GM13976 (cell line): ENCODE data around the gene SZT2.

Experiments used
- DNase-seq: peaks from one replicate; pipeline ENCODE4 v3.0.0; 2012; ENCODE audit warnings: low spot score
- in situ Hi-C: fragments of 300-500 bp; cut with MboI; formaldehyde crosslinking; loops from one replicate; pipeline ENCODE4 v1.12.0; 2022; ENCODE audit warnings: low sequenced_read_pairs, mixed read lengths, inconsistent platforms; ENCODE audit not compliant: unreplicated experiment
- TF ChIP-seq, protein P1 (sequence below): IDR thresholded peaks from 2 replicates; pipeline ENCODE4 v1.5.1; 2012; ENCODE audit warnings: borderline replicate concordance, mild to moderate bottlenecking; ENCODE audit not compliant: insufficient read depth; ENCODE audit errors: extremely low read depth, missing control alignments, control extremely low read depth

SZT2 gene

DNA sequence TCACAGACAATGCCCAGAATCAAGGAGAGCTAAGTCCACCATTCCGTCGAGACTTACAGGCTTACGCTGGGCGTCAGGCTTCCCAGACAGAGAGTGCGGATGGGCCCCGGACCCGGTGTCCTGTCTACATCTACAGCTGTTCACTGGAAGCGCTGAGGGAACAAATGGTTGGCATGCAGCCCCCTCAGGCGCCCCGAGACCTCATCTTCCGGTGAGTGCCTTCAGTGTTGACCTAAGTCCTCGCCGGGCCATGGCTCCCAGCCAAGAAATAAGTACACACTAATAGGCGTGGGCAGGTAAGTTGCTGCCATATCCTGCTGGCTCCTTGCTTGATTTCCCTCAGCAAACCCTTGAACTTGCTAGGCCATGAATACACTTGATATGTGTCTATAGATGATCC, 37.8 kb downstream of the SZT2 start:
- in situ Hi-C loops: no loop called here
- DNase-seq: no peak
- TF ChIP-seq, protein P1, sequence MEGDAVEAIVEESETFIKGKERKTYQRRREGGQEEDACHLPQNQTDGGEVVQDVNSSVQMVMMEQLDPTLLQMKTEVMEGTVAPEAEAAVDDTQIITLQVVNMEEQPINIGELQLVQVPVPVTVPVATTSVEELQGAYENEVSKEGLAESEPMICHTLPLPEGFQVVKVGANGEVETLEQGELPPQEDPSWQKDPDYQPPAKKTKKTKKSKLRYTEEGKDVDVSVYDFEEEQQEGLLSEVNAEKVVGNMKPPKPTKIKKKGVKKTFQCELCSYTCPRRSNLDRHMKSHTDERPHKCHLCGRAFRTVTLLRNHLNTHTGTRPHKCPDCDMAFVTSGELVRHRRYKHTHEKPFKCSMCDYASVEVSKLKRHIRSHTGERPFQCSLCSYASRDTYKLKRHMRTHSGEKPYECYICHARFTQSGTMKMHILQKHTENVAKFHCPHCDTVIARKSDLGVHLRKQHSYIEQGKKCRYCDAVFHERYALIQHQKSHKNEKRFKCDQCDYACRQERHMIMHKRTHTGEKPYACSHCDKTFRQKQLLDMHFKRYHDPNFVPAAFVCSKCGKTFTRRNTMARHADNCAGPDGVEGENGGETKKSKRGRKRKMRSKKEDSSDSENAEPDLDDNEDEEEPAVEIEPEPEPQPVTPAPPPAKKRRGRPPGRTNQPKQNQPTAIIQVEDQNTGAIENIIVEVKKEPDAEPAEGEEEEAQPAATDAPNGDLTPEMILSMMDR: no peak

DNA sequence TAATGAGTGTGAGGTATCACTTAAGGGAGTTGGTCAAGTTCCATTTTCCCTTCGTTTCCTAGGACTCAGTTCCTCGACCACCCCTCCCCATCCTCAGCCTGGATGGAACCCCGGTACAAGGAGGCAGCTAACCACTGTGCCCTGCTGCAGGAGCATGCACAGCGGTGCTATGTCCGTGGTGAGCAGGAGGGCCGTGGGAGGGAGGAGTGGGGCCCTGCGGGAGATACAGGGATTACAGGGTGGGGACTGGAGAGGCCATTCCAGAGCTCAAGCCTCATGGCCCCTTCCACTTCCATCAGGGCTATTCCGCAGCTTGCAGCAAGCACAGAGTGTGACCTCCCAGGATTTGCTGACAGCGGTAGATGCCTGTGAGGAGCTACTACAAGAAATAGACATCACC, 38.2 kb downstream of the SZT2 start:
- TF ChIP-seq, protein P1: no peak
- in situ Hi-C loops: no loop called here
- DNase-seq: no peak

DNA sequence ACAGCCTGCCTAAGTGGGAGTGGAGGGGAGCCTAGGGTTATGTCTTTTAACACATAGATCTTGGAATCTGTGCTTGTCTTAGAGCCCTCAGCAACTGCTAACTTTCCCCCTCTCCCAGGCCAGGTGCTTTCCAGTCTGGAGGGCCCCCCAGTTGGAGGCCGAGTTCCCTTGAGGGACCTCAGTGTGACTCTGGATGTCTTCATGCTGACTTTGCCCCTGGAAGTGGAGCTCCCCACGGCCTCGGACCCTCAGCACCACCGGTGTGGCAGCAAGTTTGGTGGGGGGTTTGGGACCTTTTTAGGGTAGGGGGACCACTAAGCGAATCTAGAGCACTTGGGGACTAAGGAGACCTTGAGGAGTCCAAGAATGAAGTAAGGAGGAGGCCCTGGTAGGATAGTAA, 41.1 kb downstream of the SZT2 start:
- in situ Hi-C loops: no loop called here
- TF ChIP-seq, protein P1: no peak
- no peak for DNase-seq

DNA sequence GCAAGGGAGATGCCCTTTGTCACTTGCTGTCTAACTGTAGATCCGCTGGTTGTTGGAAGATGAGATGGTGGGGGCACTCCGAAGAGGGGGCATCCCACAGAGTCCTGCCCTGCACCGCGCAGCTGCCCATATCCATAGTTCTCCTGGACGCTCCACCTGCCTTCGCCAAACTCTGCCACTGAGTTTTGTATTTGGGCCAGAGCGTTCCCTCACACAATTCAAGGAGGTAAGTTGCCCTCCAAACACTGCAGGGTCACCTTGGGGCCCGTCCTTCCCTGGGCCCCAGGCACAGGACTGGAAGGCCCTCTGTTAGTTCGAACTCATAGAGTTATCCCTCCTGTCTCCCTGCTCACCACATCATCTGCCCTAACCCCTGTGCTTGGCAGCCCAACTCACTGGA, 42.0 kb downstream of the SZT2 start:
- in situ Hi-C loops: no loop called here
- TF ChIP-seq, protein P1: no peak
- DNase-seq: no peak

DNA sequence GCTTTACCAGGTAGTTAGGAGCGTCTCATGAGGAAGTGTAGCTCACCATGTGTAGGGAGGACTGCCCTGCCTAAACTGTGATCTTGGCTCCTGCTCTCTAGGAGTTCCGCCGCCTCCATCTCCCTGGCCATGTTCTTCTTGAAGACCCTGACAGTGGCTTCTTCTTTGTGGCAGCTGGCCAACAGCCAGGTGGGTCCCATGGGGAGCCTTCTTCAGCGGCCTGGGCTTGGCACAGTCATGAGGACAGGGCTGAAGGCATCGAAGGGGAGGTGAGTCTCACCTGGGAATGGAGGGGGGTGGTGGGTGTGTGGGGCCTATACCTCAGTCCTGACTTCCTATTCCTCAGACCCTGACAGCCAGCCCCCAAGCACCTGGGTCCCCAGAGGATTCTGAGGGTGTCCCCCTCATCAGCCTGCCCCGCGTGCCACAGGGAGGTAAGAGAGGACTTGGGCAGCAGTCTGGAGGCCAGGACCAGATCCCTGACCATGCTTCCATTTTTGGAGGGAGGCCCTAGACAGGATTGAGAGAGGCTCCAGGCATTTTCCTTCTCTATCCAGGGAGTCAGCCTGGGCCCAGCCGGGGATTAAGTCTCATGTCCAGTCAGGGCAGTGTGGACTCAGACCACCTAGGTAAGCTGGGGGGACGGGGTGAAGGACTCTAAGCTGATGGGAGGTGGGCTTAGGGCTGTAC, 42.6 kb downstream of the SZT2 start:
- in situ Hi-C loops: no loop called here

DNA sequence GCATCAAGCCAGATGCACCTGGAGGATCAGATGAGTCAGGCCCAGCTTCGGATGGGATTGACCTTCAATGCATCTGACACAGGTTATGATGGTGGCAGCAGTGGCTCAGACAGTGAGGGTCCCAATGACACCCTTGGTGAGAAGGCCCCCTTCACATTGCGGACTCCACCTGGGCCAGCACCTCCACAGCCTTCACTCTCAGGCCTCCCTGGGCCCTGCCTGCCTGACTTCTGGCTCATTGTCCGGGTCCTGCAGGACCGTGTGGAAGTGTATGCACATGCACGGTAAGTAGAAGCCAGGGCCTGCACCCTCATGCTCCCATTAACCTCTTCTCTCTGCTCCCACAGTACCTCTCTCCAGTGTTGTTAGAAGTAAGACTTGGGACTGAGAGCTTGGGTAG, 43.2 kb downstream of the SZT2 start:
- no peak for DNase-seq
- TF ChIP-seq, protein P1: no peak

More for the DNA sequence above, 42.6 kb downstream of the SZT2 start:
- TF ChIP-seq, protein P1: no peak
- DNase-seq: no peak

More for the DNA sequence above, 43.2 kb downstream of the SZT2 start:
- in situ Hi-C loops: no loop called here
